H1 (cell line): Measurements from ENCODE around the gene FAT1. TPM values are rescaled to one million over a fixed set of nuclear protein-coding genes. Genes with fewer than 3 reads are reported as not detected.

Experiments used
- CTCF ChIA-PET: fragments of 300-600 bp; sonication (Branson Sonifier 250); formaldehyde crosslinking; loops from one replicate; lab custom pipeline; 2021; ENCODE audit not compliant: partially characterized antibody; lab: Charles Lee
- POLR2A ChIA-PET: fragments of 300-600 bp; sonication (Branson Sonifier 250); formaldehyde crosslinking; loops from one replicate; lab custom pipeline; 2021; ENCODE audit warnings: inconsistent platforms; ENCODE audit not compliant: partially characterized antibody; lab: Charles Lee
- DNase-seq, 2 experiments: peaks; one replicate each; pipeline versions ENCODE4 v3.0.0 to v3.0.0-alpha.2; 2010 to 2022; ENCODE audit warnings: low spot score in 2 of 2, low read depth in 1 of 2, mixed read lengths in 1 of 2
- FAIRE-seq: peaks from 2 replicates; lab custom pipeline; 2011; peaks lifted over from hg19 to GRCh38; lab: Jason Lieb, UNC
- H2AFZ ChIP-seq: 2 replicates; pipeline ENCODE4 v1.8.1; 2012; ENCODE audit warnings: low read length, inconsistent platforms
- H2AK5ac ChIP-seq: 2 replicates; pipeline ENCODE4 v1.6.1; 2013; ENCODE audit warnings: low read depth, low read length
- H2BK120ac ChIP-seq: replicated peaks from 2 replicates; pipeline ENCODE3; 2013; ENCODE audit warnings: low read depth, low read length, inconsistent platforms
- H2BK12ac ChIP-seq: 2 replicates; pipeline ENCODE4 v1.6.1; 2013; ENCODE audit warnings: low read depth, low read length
- H2BK15ac ChIP-seq: 2 replicates; pipeline ENCODE4 v1.6.1; 2013; ENCODE audit warnings: low read length
- H2BK20ac ChIP-seq: 2 replicates; pipeline ENCODE4 v1.6.1; 2013; ENCODE audit warnings: low read length
- H2BK5ac ChIP-seq: 2 replicates; pipeline ENCODE4 v1.6.1; 2013; ENCODE audit warnings: low read depth, low read length
- H3K14ac ChIP-seq: 2 replicates; pipeline ENCODE4 v1.6.1; 2013; ENCODE audit warnings: inconsistent platforms; ENCODE audit not compliant: insufficient read length
- H3K18ac ChIP-seq: 2 replicates; pipeline ENCODE4 v1.6.1; 2013; ENCODE audit warnings: low read length; ENCODE audit errors: extremely low read depth
- H3K23ac ChIP-seq: 2 replicates; pipeline ENCODE4 v1.6.1; 2013; ENCODE audit warnings: inconsistent platforms; ENCODE audit not compliant: insufficient read length
- H3K23me2 ChIP-seq: 2 replicates; pipeline ENCODE4 v1.6.1; 2013; ENCODE audit warnings: low read depth, low read length
- H3K27ac ChIP-seq: 2 replicates; pipeline ENCODE4 v1.6.1; 2011; ENCODE audit warnings: low read depth, low read length, inconsistent platforms
- H3K27me3 ChIP-seq, 4 experiments: replicated peaks in 1 of 4; 1 replicate in 1 of 4; 2 replicates in 3 of 4; pipeline versions ENCODE4 v1.6.1 to v1.8.1; 2011 to 2013; ENCODE audit warnings: low read length in 3 of 4, mild to moderate bottlenecking in 3 of 4, inconsistent platforms in 2 of 4, mixed read lengths in 2 of 4, moderate library complexity in 1 of 4; ENCODE audit not compliant: control insufficient read depth in 3 of 4, insufficient read depth in 3 of 4; ENCODE audit errors: extremely low read depth in 1 of 4
- H3K36me3 ChIP-seq, 4 experiments: 2 replicates each; pipeline versions ENCODE4 v1.6.1 to v1.8.1; 2011 to 2013; ENCODE audit warnings: mild to moderate bottlenecking in 4 of 4, low read length in 3 of 4, moderate library complexity in 2 of 4, control low read depth in 1 of 4, inconsistent platforms in 1 of 4; ENCODE audit not compliant: insufficient read depth in 4 of 4, control insufficient read depth in 2 of 4
- H3K4ac ChIP-seq: replicated peaks from 2 replicates; pipeline ENCODE3; 2013; ENCODE audit warnings: low read length, low read depth, mixed read lengths, inconsistent platforms; ENCODE audit not compliant: insufficient read length
- H3K4me1 ChIP-seq, 4 experiments: replicated peaks in 1 of 4; 1 replicate in 1 of 4; 2 replicates in 3 of 4; pipeline versions ENCODE4 v1.6.1 to v1.8.1; 2011 to 2013; ENCODE audit warnings: low read length in 3 of 4, inconsistent platforms in 2 of 4, mixed read lengths in 1 of 4; ENCODE audit not compliant: insufficient read depth in 4 of 4, control insufficient read depth in 3 of 4
- H3K4me2 ChIP-seq, 2 experiments: 2 replicates each; pipeline versions ENCODE4 v1.6.1 to v1.8.1; 2011 to 2013; ENCODE audit warnings: low read depth in 2 of 2, low read length in 2 of 2, control low read depth in 1 of 2, inconsistent platforms in 1 of 2, mild to moderate bottlenecking in 1 of 2; ENCODE audit not compliant: insufficient read depth in 1 of 2
- H3K4me3 ChIP-seq, 4 experiments: fragments of 200-600, 300-600 bp in 1 of 4; sonication (generic), shearing (Covaris generic), sonication (Bioruptor Twin) in 1 of 4; 2 replicates each; pipeline versions ENCODE4 v1.5.1 to v1.8.1; 2011 to 2016; ENCODE audit warnings: low read length in 4 of 4, low read depth in 3 of 4, control low read depth in 2 of 4, inconsistent platforms in 2 of 4, mild to moderate bottlenecking in 2 of 4, mixed read lengths in 1 of 4, moderate library complexity in 1 of 4; ENCODE audit not compliant: insufficient read depth in 2 of 4; ENCODE audit errors: extremely low read depth in 1 of 4
- H3K56ac ChIP-seq: replicated peaks from 2 replicates; pipeline ENCODE3; 2013; ENCODE audit warnings: low read depth, mild to moderate bottlenecking, mixed read lengths, low read length, inconsistent platforms; ENCODE audit not compliant: insufficient read length
- H3K79me1 ChIP-seq: 2 replicates; pipeline ENCODE4 v1.6.1; 2013; ENCODE audit warnings: low read depth, low read length, control low read depth
- H3K79me2 ChIP-seq, 2 experiments: 2 replicates each; pipeline versions ENCODE4 v1.6.1 to v1.8.1; 2012 to 2013; ENCODE audit warnings: low read length in 2 of 2, mild to moderate bottlenecking in 2 of 2, inconsistent platforms in 1 of 2; ENCODE audit not compliant: insufficient read depth in 2 of 2, control insufficient read depth in 1 of 2
- H3K9ac ChIP-seq, 4 experiments: replicated peaks in 1 of 4; 1 replicate in 1 of 4; 2 replicates in 3 of 4; pipeline versions ENCODE4 v1.6.1 to v1.8.1; 2011 to 2013; ENCODE audit warnings: low read depth in 3 of 4, low read length in 3 of 4, control low read depth in 2 of 4, mild to moderate bottlenecking in 2 of 4, moderate library complexity in 2 of 4, inconsistent platforms in 1 of 4; ENCODE audit errors: extremely low read depth in 1 of 4
- H3K9me3 ChIP-seq, 2 experiments: 2 replicates each; pipeline versions ENCODE4 v1.6.1 to v1.8.1; 2012 to 2013; ENCODE audit warnings: mild to moderate bottlenecking in 2 of 2, moderate library complexity in 2 of 2, control low read depth in 1 of 2, inconsistent platforms in 1 of 2, low read depth in 1 of 2, low read length in 1 of 2, mixed read lengths in 1 of 2; ENCODE audit not compliant: insufficient read depth in 2 of 2
- H4K20me1 ChIP-seq, 2 experiments: replicated peaks in 1 of 2; 2 replicates each; pipeline versions ENCODE3 to v1.8.1; 2011 to 2013; ENCODE audit warnings: inconsistent platforms in 2 of 2, low read length in 2 of 2, mild to moderate bottlenecking in 1 of 2; ENCODE audit not compliant: insufficient read depth in 2 of 2, control insufficient read depth in 1 of 2
- H4K5ac ChIP-seq: 2 replicates; pipeline ENCODE4 v1.6.1; 2013; ENCODE audit warnings: low read length, low read depth, mixed read lengths, inconsistent platforms; ENCODE audit not compliant: insufficient read length
- H4K8ac ChIP-seq: 2 replicates; pipeline ENCODE4 v1.8.0; 2013; ENCODE audit warnings: mild to moderate bottlenecking, moderate library complexity, low read length, inconsistent platforms; ENCODE audit not compliant: insufficient read depth; ENCODE audit errors: extremely low read depth
- H4K91ac ChIP-seq: replicated peaks from 2 replicates; pipeline ENCODE3; 2013; ENCODE audit warnings: low read length, mixed read lengths, inconsistent platforms; ENCODE audit not compliant: insufficient read length
- BACH1 ChIP-seq: IDR thresholded peaks from 2 replicates; pipeline ENCODE4 v1.6.1; 2012; ENCODE audit warnings: low read length, improper control_type of control experiment
- BRCA1 ChIP-seq: IDR thresholded peaks from 2 replicates; pipeline ENCODE4 v1.6.1; 2012; ENCODE audit warnings: low read depth, low read length, improper control_type of control experiment
- CBX5 ChIP-seq: fragments of 300-800, 300-1000 bp; sonication (generic); IDR thresholded peaks from 2 replicates; pipeline ENCODE4 v1.7.1; 2016; ENCODE audit warnings: antibody characterized with exemption, low read length, low read depth
- CEBPB ChIP-seq: IDR thresholded peaks from 2 replicates; pipeline ENCODE4 v1.6.1; 2012; ENCODE audit warnings: low read depth, low read length
- EZH2 ChIP-seq: fragments of 200-600 bp; sonication (generic); IDR thresholded peaks from 2 replicates; pipeline ENCODE4 v1.7.1; 2012; ENCODE audit warnings: low read depth, mild to moderate bottlenecking, moderate library complexity, low read length, inconsistent platforms; ENCODE audit not compliant: severe bottlenecking
- GTF2F1 ChIP-seq: IDR thresholded peaks from 2 replicates; pipeline ENCODE4 v1.6.1; 2012; ENCODE audit warnings: low read depth, low read length, improper control_type of control experiment, borderline replicate concordance
- JUN ChIP-seq: IDR thresholded peaks from 2 replicates; pipeline ENCODE4 v1.6.1; 2011; ENCODE audit warnings: low read depth, mild to moderate bottlenecking, improper control_type of control experiment, low read length
- MAFK ChIP-seq: IDR thresholded peaks from 2 replicates; pipeline ENCODE4 v1.6.1; 2012; ENCODE audit warnings: low read depth, mild to moderate bottlenecking, improper control_type of control experiment, low read length
- POLR2AphosphoS5 ChIP-seq: IDR thresholded peaks from 2 replicates; pipeline ENCODE4 v1.6.1; 2011; ENCODE audit warnings: low read depth, low read length
- POU5F1 ChIP-seq: IDR thresholded peaks from 2 replicates; pipeline ENCODE4 v1.6.1; 2011; ENCODE audit warnings: low read depth, mild to moderate bottlenecking, low read length, moderate library complexity
- RAD21 ChIP-seq, 2 experiments: IDR thresholded peaks in 1 of 2; conservative IDR thresholded peaks in 1 of 2; 2 replicates each; pipeline ENCODE4 v1.6.1; 2011; ENCODE audit warnings: low read depth in 2 of 2, low read length in 2 of 2, improper control_type of control experiment in 1 of 2, inconsistent platforms in 1 of 2, mild to moderate bottlenecking in 1 of 2, moderate library complexity in 1 of 2
- SAP30 ChIP-seq: fragments of 300-600 bp; sonication (generic); IDR thresholded peaks from 2 replicates; pipeline ENCODE4 v1.7.1; 2012; ENCODE audit warnings: low read length, moderate library complexity, mild to moderate bottlenecking, inconsistent platforms; ENCODE audit not compliant: insufficient read depth, insufficient replicate concordance
- TAF1 ChIP-seq: IDR thresholded peaks from 2 replicates; pipeline ENCODE4 v1.6.1; 2011; ENCODE audit warnings: mild to moderate bottlenecking, low read depth, low read length
- ZNF274 ChIP-seq: IDR thresholded peaks from 2 replicates; pipeline ENCODE4 v1.7.0; 2012; ENCODE audit warnings: low read length, borderline replicate concordance; ENCODE audit errors: extremely low read depth
- WGBS, 2 experiments: shearing (Covaris generic) in 1 of 2; methylation state at CpG; one replicate each; pipeline versions ENCODE4 v1.1.6 to v1.1.7; 2013 to 2015; ENCODE audit warnings: low lambda C conversion rate in 2 of 2, mixed read lengths in 2 of 2, inconsistent platforms in 1 of 2, low coverage in 1 of 2, missing lambda C conversion rate in 1 of 2; ENCODE audit not compliant: insufficient replicate concordance in 2 of 2, insufficient coverage in 1 of 2, insufficient read length in 1 of 2; ENCODE audit errors: extremely low coverage in 1 of 2, missing lambda C conversion rate in 1 of 2; 5-methylcytosine and 5-hydroxymethylcytosine counted together
- polyA plus RNA-seq, 7 experiments: library from polyadenylated mRNA; depleted of rRNA in 3 of 7; stranded (reverse) in 5 of 7; unstranded in 2 of 7; fragments of >200 nt in 5 of 7; fragments of 200-250 nt in 2 of 7; gene quantifications; 1 replicate in 5 of 7; 2 replicates in 1 of 7; 4 replicates in 1 of 7; pipeline versions ENCODE4 v1.2.1 to v1.2.3, GENCODE V29; 2011 to 2013; ENCODE audit warnings: missing spikeins in 2 of 7, mixed read lengths in 2 of 7
- total RNA-seq: library from RNA; stranded (reverse); fragmentation: NEBNext Ultra II Directional; extraction: Animal tissue kit (Norgen Biotek cat#: 25700); gene quantifications from 2 replicates; pipeline ENCODE4 v1.2.1, GENCODE V29; 2021
- TF ChIP-seq, protein P1 (sequence below): IDR thresholded peaks from 2 replicates; pipeline ENCODE4 v1.6.1; 2011; ENCODE audit warnings: low read depth, mild to moderate bottlenecking, low read length; ENCODE audit not compliant: insufficient read depth

Gene FAT1
- total and polyA plus RNA-seq, 2 of the 8 experiments (the other 6 are each of a cell fraction or from before 2014, with no cell fraction given), result 94.4 to 137 TPM

DNA sequence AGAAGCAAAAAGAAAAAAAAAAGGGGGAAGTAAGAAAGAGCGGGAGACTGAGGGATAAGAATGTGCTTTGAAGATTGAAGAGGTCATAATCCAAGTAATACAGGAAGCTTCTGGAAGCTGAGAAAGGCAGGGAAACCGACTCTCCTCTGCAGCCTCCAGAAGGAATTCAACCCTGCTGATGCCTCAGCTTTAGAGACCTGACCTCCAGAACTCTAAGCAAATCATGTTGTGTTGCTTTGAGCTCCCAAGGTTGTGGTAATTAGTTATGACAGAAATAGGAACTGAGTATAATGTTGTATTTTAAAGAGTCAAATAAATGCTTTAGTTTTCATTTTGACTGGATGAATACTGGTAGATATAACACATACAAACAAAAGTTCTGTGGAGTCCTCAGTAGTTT is 48.0 kb upstream of the FAT1 start:
- Histone ChIP-seq H4K91ac (no peak overlapping the region), H3K4me1 (no peaks in the 10 kb centered on the region), H3K14ac (no peak overlapping the region), H3K27ac (no peak overlapping the region), H2BK120ac (no peak overlapping the region), H2BK15ac (no peak overlapping the region), H4K5ac (no peak overlapping the region), H3K18ac (no peak overlapping the region), H3K4ac (no peak overlapping the region), H2AK5ac (no peak overlapping the region), H3K56ac (no peak overlapping the region), H3K23ac (no peak overlapping the region), H4K8ac (no peak overlapping the region), H3K9ac (no peak overlapping the region), H3K4me3 (no peak overlapping the region), H2BK5ac (no peak overlapping the region), H3K36me3 (no peaks in the 10 kb centered on the region), H3K79me1 (no peaks in the 10 kb centered on the region), H4K20me1 (no peaks in the 10 kb centered on the region), H3K27me3 (no peaks in the 10 kb centered on the region), H3K23me2 (no peaks in the 10 kb centered on the region), H2BK20ac (no peak overlapping the region), H3K9me3 (no peaks in the 10 kb centered on the region), H3K4me2 (no peak overlapping the region), H3K79me2 (no peaks in the 10 kb centered on the region), H2AFZ (no peak overlapping the region), H2BK12ac (no peak overlapping the region)
- 93% methylated on average over 2 of the region's 2 CpGs; no CpG with 5 or more reads in 1 of the 2 experiments for WGBS, 2 experiments
- no peak for FAIRE-seq
- DNase-seq, result no peak
- ChIA-PET CTCF (no interaction called here), POLR2A (no interaction called here)
- TF ChIP-seq BRCA1 (no peak), RAD21 (IDR thresholded peaks at IDR 0.05 in 1 of 2, conservative IDR thresholded peaks at IDR 0.05 in 1 of 2; ENCODE audit: low read depth in 2 of 2, low read length in 2 of 2) (no peak), JUN (no peak), BACH1 (no peak), POLR2AphosphoS5 (no peak), CBX5 (no peak), CEBPB (no peak), MAFK (no peak), GTF2F1 (no peak), SAP30 (no peak), ZNF274 (no peak), TAF1 (no peak), POU5F1 (no peak), EZH2 (no peak)
- TF ChIP-seq, protein P1, sequence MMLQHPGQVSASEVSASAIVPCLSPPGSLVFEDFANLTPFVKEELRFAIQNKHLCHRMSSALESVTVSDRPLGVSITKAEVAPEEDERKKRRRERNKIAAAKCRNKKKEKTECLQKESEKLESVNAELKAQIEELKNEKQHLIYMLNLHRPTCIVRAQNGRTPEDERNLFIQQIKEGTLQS, result no peak
